OCI-LY3 (cell line): ENCODE results near the gene MRPS27.

ENCODE experiments used
- CTCF ChIP-seq: fragments of 200-600, 300-600 bp; sonication (generic); IDR thresholded peaks from 2 replicates; pipeline ENCODE4 v1.5.1; 2014; ENCODE audit warnings: antibody characterized with exemption, low read length, low read depth
- EZH2phosphoT487 ChIP-seq: fragments of 200-600 bp; shearing (Covaris generic); IDR thresholded peaks from 2 replicates; pipeline ENCODE4 v1.6.1; 2018; ENCODE audit warnings: antibody characterized with exemption, mixed run types, low read depth

GRCh38 chr5:72300590-72301339, 19.3 kb downstream of the MRPS27 start:
- no peak for TF ChIP-seq CTCF
- no peak for TF ChIP-seq EZH2phosphoT487
